Tibial nerve (tissue), 4 donors: ENCODE results near the gene LINGO4.

ENCODE experiments used
- EP300 ChIP-seq, 2 donors: sonication (generic); formaldehyde crosslinking; IDR thresholded peaks; one replicate each; pipeline ENCODE4 v1.6.1; 2017; ENCODE audit warnings: antibody characterized with exemption in 2 of 2, mild to moderate bottlenecking in 1 of 2
- POLR2A ChIP-seq, 2 donors: fragments of 450-650 bp; IDR thresholded peaks; one replicate each; pipeline ENCODE4 v1.6.1; 2017; ENCODE audit warnings: antibody characterized with exemption in 2 of 2, mild to moderate bottlenecking in 2 of 2, moderate library complexity in 2 of 2
- TF ChIP-seq, protein P1 (sequence below), 5 experiments: fragments of 200-600 bp in 3 of 5; fragments of 450-650 bp in 2 of 5; sonication (generic) in 3 of 5; IDR thresholded peaks; one replicate each; pipeline ENCODE4 v1.5.1; 2016 to 2019; ENCODE audit warnings: antibody characterized with exemption in 5 of 5, mild to moderate bottlenecking in 3 of 5, moderate library complexity in 2 of 5

DNA sequence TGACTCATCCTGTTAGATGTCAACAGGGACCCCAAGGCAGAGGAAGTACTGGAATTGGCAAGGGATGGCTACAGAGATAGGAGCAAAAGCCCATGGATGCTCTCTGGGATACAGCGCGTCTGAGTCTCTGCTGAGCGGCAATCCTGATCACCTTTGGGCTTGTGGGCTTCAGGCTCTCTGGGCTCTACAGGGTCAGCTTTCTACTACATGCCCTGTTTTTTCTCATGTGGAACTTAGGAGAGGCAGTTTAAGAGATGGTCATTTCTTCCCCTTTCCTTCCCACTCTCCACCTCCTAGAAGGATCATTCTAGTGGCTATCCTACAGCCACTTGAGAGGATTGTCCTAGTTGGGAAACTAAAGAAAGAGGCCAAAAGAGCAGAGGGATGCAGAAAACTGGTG lies 1.3 kb downstream of the LINGO4 start:
- TF ChIP-seq, protein P1, sequence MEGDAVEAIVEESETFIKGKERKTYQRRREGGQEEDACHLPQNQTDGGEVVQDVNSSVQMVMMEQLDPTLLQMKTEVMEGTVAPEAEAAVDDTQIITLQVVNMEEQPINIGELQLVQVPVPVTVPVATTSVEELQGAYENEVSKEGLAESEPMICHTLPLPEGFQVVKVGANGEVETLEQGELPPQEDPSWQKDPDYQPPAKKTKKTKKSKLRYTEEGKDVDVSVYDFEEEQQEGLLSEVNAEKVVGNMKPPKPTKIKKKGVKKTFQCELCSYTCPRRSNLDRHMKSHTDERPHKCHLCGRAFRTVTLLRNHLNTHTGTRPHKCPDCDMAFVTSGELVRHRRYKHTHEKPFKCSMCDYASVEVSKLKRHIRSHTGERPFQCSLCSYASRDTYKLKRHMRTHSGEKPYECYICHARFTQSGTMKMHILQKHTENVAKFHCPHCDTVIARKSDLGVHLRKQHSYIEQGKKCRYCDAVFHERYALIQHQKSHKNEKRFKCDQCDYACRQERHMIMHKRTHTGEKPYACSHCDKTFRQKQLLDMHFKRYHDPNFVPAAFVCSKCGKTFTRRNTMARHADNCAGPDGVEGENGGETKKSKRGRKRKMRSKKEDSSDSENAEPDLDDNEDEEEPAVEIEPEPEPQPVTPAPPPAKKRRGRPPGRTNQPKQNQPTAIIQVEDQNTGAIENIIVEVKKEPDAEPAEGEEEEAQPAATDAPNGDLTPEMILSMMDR (IDR thresholded peaks at IDR 0.05), result no peak
- TF ChIP-seq POLR2A (IDR thresholded peaks at IDR 0.05), result no peak
- TF ChIP-seq EP300 (IDR thresholded peaks at IDR 0.05), result no peak
